Cardiac muscle cell (in vitro differentiated cells and primary cell): Measurements from ENCODE around the gene NHSL2. TPM values are rescaled to one million over a fixed set of nuclear protein-coding genes. Genes with fewer than 3 reads are reported as not detected.
"Not testable (repeated sequence)": the region's sequence is repeated elsewhere in the genome, so short reads cannot be mapped to it uniquely, and the experiment has no call there.

Experiments used
- DNase-seq, 2 donors: peaks; one replicate each; pipeline versions ENCODE4 v3.0.0 to v3.0.0-alpha.2; 2010 to 2017; ENCODE audit warnings: low read depth in 1 of 2, low spot score in 1 of 2
- H3K27ac ChIP-seq: fragments of 200-600 bp; sonication (generic); 2 replicates; pipeline ENCODE4 v1.5.1; 2016
- H3K27me3 ChIP-seq: fragments of 200-600 bp; sonication (generic); 2 replicates; pipeline ENCODE4 v1.6.0; 2016; ENCODE audit warnings: control low read depth
- H3K36me3 ChIP-seq: fragments of 200-600 bp; sonication (generic); 2 replicates; pipeline ENCODE4 v1.5.1; 2016; ENCODE audit warnings: control low read depth
- H3K4me1 ChIP-seq: fragments of 200-600 bp; sonication (generic); 2 replicates; pipeline ENCODE4 v1.8.1; 2017; ENCODE audit warnings: low read depth, mild to moderate bottlenecking, mixed run types
- H3K4me3 ChIP-seq: fragments of 200-600 bp; sonication (generic); 2 replicates; pipeline ENCODE4 v1.5.1; 2016; ENCODE audit warnings: mild to moderate bottlenecking
- H3K9me3 ChIP-seq: fragments of 200-600 bp; sonication (generic); 2 replicates; pipeline ENCODE4 v1.5.1; 2017; ENCODE audit warnings: low read depth, mild to moderate bottlenecking, control low read depth
- CTCF ChIP-seq: IDR thresholded peaks from 2 replicates; pipeline ENCODE4 v1.5.1; 2012; ENCODE audit warnings: low read depth, mild to moderate bottlenecking, low read length
- polyA plus RNA-seq: library from polyadenylated mRNA; unstranded; fragments of >200 nt; fragmentation: Nextera tagmentation; extraction: Ambion mirVana; gene quantifications from 2 replicates; pipeline ENCODE4 v1.2.1, GENCODE V29; 2016
- total RNA-seq: library from RNA; depleted of rRNA; stranded (reverse); fragments of >200 nt; gene quantifications from 2 replicates; pipeline ENCODE4 v1.2.3, GENCODE V29; 2016

Gene NHSL2
- total and polyA plus RNA-seq, 2 experiments from 2014 or later: 6.6 to 7.9 TPM

- no peaks in the 10 kb centered on the region for H3K27me3 ChIP-seq
- no peaks in the 10 kb centered on the region for H3K36me3 ChIP-seq
- DNase-seq: peak in 1 of 2 donors; percentile 27
- H3K4me3 ChIP-seq: no peak overlapping the region
- TF ChIP-seq CTCF: no peak
- no peaks in the 10 kb centered on the region for H3K9me3 ChIP-seq
- no peaks in the 10 kb centered on the region for H3K4me1 ChIP-seq
- no peak overlapping the region for H3K27ac ChIP-seq
Observed at GRCh38 chrX:72169008-72169728, 258.5 kb downstream of the NHSL2 start.

- not testable (repeated sequence) for H3K36me3 ChIP-seq, H3K4me3 ChIP-seq, H3K27me3 ChIP-seq, H3K27ac ChIP-seq, H3K4me1 ChIP-seq, H3K9me3 ChIP-seq, DNase-seq
Observed at GRCh38 chrX:72176289-72176688, 265.6 kb downstream of the NHSL2 start.

- Histone ChIP-seq H3K4me3 (no peak overlapping the region), H3K27ac (no peak overlapping the region), H3K36me3 (no peaks in the 10 kb centered on the region), H3K27me3 (no peaks in the 10 kb centered on the region), H3K9me3 (no peaks in the 10 kb centered on the region), H3K4me1 (no peaks in the 10 kb centered on the region)
- TF ChIP-seq CTCF: no peak
- DNase-seq: no peak
Observed at GRCh38 chrX:72176981-72177380, 266.3 kb downstream of the NHSL2 start.

GRCh38 chrX:72180539-72180938 is 269.9 kb downstream of the NHSL2 start:
- Histone ChIP-seq H3K27ac (peak overlapping the region; percentile 91), H3K27me3 (no peaks in the 10 kb centered on the region), H3K9me3 (no peaks in the 10 kb centered on the region), H3K4me3 (peak overlapping the region; percentile 87), H3K36me3 (no peaks in the 10 kb centered on the region), H3K4me1 (no peaks in the 10 kb centered on the region)
- no peak for TF ChIP-seq CTCF
- DNase-seq: peak in 1 of 2 donors; percentile 0

- no peak for TF ChIP-seq CTCF
- Histone ChIP-seq H3K4me1 (no peaks in the 10 kb centered on the region), H3K9me3 (no peaks in the 10 kb centered on the region), H3K36me3 (no peaks in the 10 kb centered on the region), H3K27ac (peak within 1 kb of the TSS; percentile 91), H3K4me3 (peak within 1 kb of the TSS; percentile 87), H3K27me3 (no peaks in the 10 kb centered on the region)
- peak; percentile 92 to 97 for DNase-seq
Observed at GRCh38 chrX:72181178-72182125, 270.8 kb downstream of the NHSL2 start, which contains the start of gene PIN4. PIN4 (plus strand) TSS chrX:72181757; CDS start chrX:72181786, 29 bp downstream.
